HG03103 (cell line): ENCODE measurements around the gene SPPL3.
"Not testable (repeated sequence)": the region's sequence is repeated elsewhere in the genome, so short reads cannot be mapped to it uniquely, and the experiment has no call there.

Experiments
- ATAC-seq: cut with Tn5 transposase; IDR thresholded peaks from one replicate; pipeline ENCODE4 v1.9.1; 2021; ENCODE audit warnings: low read depth; ENCODE audit not compliant: unreplicated experiment

The SPPL3 gene

DNA sequence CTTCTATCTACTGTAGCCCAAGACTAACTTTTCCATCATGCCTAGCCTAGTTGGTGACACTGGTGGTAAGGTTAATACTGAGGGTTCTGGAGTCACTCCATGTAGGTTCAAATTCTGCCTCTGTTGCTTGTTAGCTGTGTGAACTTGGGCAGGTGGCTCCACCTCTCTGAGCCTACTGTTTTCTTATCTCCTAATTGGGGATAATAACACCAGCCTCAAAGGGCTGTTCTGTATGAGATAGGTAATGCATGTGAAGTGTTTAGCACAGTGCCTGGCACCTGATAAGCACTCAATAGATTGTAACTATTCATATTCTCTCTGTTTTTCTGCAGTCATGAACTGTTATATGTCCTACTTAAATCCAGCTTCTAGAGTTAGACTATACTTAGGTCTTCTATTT is 17.5 kb upstream of the SPPL3 start:
- no peak for ATAC-seq

DNA sequence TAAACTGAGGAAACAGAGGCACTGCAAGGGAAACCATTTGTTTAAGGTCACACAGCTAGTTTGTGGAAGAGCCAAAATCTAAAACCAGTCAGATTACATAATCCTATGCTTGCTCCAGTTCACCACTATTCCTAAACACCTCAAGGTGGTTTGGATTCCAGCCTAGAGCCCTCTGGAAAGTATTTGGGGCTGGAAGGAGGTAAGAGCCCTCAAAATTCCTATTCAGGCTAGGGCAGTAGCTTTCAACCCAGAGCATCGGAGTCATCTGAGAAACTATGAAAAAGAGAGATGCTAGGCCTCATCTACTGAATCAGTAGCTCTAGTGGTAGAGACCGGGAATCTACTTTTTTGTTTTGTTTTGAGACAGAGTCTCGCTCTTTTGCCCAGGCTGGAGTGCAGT is 16.0 kb upstream of the SPPL3 start:
- no peak for ATAC-seq

DNA sequence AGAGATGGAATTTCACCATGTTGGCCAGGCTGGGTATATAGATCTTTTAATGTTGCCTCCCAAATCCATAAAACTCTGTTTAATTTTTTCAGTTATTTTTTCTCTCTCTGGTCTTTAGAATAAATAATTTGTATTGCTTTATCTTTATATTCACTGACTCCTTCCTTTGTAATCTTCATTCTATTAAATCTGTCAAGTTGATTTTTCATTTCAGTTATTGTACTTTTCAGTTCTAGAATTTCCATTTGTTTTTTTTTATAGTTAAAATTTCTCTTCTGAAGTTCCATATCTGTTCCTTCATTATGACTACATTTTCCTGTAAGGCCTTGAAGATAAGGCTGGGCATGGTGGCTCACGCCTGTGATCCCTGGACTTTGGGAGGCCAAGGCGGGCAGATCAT is 13.6 kb upstream of the SPPL3 start:
- ATAC-seq = no peak

DNA sequence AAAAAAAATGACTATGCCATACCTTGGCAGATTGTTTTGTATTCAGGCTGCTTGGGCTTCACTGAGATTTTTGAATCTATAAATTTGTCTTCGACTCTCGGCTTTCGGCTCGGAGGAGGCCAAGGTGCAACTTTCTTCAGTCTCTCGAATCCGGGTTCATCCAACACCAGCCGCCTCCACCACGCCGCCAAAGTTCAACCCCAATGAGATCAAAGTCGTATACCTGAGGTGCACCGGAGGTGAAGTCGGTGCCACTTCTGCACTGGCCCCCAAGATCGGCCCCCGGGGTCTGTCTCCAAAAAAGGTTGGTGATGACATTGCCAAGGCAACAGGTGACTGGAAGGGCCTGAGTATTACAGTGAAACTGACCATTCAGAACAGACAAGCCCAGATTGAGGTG is 12.4 kb upstream of the SPPL3 start:
- no peak for ATAC-seq

DNA sequence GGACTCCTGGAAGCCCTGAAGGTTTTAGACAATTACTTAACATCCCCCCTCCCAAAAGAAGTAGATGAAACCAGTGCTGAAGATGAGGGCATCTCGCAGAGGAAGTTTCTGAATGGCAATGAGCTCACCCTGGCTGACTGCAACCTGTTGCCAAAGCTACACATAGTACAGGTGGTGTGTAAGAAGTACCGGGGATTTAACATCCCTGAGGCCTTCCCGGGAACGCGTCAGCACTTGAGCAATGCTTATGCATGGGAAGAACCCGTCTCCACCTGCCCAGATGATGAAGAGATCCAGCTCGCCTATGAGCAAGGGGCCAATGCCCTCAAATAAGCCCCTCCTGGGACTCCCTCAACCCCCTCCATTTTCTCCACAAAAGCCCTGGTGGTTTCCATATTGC is 10.6 kb upstream of the SPPL3 start:
- ATAC-seq = no peak

DNA sequence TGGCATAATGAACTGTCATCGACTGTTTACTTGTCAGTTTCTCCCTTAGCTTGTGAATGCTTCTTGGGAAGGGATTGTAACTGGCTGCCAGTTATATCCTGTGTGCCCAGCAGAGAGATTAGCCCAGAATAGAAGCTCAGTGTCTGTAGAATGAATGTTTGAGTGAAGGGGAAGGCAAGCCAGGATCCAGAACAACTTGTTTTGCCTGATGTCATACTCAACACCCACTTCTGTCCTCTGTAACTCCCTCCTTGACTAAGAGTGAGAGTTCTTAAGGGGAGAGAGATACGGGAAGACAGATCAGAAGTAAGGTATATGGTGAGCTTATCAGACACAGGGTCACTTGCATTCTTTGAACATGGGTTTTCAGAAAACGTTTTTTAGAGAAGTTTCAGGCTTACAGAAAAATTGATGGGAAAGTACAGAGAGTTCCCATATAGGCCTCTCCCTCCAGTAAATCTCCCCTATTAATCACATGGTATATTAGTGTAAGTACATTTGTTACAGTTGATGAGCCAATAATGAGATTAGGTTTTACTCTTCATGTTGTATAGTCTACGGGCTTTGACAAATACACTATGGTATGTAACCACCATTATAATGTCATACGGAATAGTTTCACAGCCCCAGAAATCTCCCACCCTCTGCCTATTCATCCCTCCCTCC is 5.6 kb upstream of the SPPL3 start:
- no peak for ATAC-seq

DNA sequence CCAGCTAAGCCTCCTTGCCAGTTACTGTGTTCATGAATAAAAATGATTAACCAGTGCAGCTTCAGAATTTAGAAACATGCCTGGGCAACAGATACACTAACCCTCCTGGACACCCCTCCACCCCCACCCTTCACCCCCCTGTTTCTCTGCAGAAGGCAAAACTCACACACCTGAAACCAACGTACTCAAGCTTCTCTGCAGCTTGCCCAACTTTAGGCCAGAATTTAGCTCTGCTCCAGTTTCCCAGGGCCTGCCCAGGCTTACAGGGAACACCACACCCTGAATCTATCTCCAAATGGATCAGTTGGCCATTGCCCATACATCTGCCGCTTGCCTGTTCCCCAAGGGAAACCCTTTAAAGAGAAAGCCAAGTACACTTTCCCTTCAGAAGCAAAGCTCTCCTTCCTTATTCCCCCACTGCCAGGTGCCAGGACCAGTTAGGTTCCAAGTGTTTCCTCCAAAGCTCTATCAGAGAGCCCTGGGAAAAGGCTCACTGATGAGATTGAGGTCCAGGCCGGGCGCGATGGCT is 1.8 kb upstream of the SPPL3 start:
- ATAC-seq = no peak

DNA sequence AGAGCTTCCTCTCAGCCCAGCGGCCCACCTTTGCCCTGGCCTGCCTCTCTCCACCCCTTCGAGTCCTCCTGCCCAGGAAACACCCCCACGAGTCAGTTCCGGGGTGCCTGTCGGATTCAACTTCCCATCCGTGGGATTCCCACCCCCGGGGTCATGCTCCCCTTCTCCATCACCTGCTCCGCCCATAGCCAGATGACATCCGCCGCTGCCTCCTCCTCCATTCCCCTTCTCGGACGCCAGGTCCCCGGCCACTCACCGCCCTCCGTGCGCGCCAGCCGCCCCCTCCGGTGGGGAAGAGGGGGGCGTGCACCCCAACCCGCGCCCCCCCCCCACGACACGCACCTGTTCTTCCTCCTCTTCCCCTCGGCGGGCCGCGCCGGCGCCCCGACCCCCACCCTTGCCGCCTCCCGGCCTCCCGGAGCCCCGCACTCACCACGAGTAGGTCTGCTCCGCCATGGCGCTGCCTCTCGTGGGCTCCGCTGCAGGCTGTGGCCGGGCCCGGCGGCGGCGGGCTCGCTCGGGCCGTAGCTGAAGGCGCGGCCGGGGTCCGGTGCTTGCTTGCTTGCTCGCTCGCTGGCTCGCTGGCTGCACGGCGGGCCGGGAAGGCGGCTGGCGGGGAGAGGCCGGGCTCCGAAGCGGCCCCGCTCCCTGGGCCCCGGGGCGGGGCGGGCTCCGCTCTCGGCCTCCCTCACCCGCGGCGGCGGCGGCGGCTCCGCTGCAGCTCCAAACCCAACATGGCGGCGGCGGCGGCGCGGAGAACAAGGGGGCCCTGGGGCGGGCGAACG is 554 bp downstream of the SPPL3 start:
- ATAC-seq = peak; percentile 33

DNA sequence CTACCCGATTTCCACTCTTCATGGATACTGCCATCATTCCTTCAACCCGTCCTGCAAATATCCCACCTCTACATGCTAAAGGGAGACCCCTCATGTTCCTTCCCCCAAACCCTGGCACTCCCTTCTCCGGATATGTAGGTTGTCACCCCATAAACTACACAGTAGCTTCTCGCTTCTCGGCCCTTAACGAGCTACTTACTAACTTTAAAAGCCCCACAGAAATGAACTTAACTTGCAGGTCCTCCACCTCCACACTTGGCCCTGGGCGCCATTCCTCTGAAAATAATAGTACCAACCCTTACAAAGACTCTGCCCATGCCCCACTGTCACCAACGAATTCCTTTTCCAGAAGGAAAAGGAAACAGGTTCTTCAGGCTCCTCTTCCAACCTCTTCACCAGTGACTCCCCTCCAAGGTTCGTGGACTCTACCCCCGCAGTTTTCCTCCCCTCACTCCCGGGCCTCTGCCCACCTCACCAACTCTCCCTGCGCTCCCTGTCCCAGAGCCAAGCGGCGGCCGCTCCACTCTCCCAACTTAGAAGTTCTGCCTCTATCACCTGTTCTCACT is 1.2 kb downstream of the SPPL3 start:
- peak; percentile 8 for ATAC-seq

DNA sequence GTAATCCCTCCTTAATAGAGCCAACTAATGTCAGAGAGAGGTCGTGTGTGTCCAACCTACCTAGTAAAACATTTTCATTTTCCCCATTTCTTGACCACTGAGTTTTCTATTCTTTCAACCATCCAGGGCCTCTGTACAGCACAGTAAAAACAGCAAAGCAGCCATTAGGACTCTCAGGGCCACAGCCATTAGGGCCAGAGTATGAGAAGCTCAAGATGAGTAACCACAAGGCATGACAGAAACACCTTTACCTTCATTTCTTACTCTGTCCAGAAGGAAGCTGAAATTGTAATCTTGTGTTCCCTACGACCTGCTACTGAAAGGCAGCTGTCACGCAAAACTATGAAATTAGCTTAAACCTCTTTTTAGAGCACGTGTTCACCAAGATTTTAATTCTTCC is 2.3 kb downstream of the SPPL3 start:
- no peak for ATAC-seq

DNA sequence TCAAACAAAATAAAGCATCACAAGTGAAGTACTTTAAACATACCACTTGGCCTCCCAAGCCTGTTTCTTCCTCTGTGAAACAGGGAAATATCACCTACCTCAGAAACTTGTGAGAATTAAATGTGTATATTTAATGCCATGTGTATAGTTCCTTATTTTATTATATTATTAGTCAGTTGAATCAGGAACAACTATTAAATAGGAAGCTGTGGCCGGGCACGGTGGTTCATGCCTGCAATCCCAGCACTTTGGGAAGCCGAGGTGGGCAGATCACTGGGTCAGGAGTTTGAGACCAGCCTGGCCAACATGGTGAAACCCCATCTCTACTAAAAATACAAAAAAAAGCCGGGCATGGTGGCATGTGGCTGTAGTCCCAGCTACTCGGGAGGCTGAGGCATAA is 3.1 kb downstream of the SPPL3 start:
- ATAC-seq = not testable (repeated sequence)

DNA sequence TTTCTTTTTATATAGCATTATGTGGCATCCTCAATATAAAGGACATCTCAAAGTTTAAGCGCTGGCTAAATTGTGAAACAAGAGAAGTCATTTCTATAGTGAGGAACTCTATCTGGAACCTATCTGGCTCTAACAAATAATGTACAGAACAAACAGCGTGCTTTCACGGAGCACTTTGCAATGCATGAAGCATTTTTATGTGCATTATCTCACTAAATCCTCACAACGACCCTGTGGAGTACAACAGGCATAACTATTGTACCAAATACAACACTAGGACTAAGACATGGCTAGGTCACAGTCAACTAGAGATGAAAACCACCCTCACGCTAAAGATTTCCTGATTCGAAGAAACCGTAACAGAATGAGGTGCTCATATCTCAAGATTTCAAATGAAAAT is 8.6 kb downstream of the SPPL3 start:
- no peak for ATAC-seq

DNA sequence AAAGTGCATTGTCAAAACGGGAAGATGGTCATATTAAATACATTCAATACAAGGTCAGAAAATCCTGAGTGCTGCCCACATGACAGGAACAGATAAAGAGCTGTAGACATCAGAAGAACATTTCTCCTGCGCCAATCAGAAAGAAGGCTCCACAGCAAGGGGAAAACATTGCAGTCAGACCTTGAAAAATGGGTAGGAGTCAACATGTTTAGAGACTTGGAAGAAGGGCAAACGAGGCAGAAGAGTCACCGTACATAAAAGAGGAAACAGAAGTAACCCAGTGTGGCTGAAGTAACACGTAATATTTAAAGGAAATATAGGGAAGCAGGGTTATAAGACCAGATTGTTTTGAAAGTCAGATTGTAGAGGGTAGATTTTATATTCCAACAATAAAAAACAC is 11.9 kb downstream of the SPPL3 start:
- ATAC-seq = no peak

DNA sequence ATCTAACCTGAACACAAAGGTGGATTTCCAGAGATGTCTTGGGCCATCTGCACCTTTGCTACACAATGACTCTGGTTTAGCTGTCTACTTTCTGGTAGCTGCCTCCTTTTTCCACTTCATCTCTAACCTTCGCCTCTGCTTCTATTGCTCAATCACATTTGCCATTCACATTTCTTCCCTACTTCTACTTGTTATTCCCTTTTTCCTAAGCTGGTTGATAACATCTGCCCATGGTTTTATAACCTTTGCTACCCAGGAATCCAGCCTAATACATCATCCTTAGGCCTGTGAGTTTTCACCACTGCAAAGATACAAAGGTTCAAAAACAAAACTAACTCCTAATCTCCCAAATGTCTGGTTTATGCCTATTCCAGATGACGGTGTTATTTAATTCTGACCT is 13.2 kb downstream of the SPPL3 start:
- ATAC-seq = no peak

DNA sequence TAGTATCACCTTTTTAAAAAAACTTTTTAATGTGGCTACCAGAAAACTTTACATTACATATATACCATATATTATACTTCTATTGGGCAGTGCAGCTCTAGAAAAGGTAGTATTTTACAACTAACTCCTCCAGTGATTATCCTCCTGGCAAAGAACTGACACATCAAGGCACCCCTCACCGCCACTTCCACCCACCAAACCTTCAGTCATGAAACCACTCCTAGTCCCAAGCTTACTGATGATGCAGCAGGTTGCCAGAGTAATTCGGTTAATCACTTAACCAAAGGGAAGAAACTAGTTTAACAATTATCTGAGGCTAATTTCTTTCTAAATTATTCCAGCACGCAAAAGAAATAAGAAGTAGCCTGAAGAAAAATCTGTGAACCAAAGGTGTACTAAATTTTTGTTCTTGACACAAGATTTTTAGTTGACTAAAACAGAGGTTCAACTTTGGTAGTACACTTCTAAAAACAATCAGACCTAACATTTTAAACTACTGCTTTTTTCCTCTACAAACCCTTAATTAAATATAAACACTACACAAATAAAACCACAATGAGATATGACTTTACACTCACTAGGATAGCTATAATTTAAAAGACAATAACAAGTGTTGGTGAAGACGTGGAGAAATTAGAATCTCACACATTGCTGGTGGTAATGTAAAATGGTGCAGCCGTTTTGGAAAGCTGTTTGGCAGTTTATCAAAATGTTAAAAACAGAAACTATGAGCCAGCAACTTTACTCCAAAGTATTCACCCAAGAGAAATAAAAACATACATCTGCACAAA is 16.7 kb downstream of the SPPL3 start:
- ATAC-seq = no peak

DNA sequence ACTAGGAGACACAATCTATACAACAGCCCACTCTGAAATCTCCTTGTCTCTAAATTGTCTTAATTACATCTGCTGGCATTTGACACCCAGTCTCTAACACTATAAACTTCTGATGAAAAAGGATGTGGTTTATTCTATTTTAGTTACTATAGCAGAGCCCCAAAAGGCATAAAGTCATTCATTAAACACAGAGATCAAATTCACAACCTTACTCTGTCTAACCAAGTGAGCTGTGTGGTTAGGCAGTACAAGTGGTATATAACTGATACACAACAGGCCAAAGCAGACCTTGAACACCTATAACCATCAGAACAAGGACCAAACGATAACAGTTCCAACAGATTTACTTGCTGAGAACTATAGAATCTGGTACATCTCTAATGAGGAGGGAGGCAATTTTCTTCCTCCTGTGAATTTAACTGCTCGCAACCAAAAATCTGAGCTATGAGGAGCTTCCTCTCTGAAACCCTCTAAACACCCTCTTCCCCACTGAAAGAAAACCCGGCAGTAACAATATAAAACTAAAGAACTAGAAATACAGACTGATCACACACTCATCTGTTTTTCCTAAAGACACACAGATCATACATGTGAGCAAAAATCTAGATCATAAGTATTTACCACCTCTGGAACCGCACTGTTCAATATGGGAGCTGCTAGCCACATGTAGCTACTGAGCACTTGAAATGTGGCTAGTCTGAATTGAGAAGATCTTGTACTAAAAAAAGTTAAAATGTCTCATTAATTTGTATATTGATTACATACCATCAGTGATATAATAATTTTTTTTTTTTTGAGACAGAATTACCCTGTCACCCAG is 17.7 kb downstream of the SPPL3 start:
- ATAC-seq = no peak

DNA sequence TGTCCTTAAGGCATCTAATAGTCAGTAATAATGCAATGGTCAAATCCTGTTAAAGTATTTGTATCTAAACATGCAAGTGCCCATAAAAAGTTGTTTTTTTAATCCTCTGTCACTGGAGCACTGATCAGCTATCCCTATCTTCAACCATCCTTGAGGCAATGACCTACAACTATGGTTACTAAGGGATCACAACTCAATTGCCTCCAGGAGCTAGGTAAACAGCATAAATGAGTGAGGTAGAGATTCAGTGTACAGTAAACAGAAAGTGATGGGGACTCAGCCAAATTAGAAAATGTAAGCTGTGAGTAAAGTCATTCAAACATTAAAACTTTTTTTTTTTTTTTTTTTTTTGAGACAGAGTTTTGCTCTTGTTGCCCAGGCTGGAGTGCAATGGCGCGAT is 18.6 kb downstream of the SPPL3 start:
- no peak for ATAC-seq

DNA sequence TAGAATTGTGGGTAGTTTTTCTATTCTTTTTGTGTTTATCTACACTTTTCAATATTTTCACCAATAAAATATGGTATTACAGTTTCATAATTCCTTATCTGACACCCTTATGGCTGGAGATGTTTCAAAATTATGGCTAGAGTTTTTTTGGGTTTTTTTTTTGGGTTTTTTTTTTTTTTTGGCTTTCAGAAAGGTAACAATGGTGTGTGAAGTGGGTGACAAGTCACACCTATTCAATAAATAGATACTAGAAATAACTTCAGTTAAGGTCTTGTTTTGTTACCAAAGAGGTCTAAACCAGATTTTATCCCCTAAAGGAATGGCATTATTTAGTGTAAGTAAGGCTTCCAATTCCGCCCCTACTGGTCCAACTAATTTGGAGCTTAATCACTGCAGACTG is 19.5 kb downstream of the SPPL3 start:
- no peak for ATAC-seq

DNA sequence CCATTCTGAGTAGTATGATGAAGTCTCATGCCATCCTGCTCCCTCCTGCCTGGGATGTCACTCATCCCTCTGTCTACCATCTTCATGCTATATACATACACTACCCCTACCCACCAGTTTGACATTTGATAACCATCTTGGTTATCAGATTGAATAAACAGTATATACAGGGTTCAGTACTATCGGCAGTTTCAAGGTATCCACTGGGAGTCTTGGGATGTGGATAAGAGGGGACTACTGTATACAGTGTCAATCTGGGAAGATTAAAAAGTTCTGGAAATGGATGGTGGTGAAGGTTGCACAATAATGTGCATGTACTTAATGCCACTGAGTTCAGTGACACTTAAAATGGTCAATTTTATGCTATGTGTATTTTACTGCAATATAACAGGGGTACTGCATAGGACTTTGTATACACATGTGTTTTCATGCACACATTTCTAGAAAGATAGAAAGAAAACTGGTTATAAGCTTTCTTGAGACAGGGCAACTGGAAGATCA is 22.1 kb downstream of the SPPL3 start:
- ATAC-seq = no peak

DNA sequence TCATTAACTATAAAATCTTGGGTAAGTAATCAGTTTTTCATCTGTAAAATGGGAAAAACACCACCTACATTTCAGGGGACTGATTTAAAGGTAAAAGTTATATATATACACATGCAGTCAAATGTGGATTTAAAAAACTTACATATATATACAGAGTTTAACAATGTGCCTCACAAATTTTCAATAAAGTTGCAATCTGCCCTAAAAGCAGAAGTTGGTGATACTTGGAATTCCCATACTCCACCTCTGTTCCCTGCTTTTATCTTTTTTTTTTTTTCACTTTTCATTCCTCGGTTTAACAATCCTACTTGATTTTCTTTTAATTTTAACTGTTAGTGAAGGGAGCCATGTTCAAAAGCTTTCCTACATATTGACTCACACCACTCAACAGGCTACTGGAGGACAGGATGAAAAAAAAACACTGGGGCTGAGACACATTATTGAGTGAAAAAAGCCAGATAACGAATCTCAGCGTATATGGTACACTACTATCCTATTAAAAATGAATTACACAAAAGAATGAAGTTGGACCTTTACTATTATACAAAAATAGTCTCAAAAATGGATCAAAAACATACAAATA is 24.3 kb downstream of the SPPL3 start:
- no peak for ATAC-seq
